Stimulated activated CD8-positive, alpha-beta memory T cell treated with anti-CD3 and anti-CD28 coated beads, Interleukin-2, amount 100 ng/mL, for 48 hours (primary cell): ENCODE data around the gene ZDHHC24.

ENCODE experiments used
- DNase-seq, 2 donors: peaks; one replicate each; pipeline ENCODE4 v3.0.0-alpha.2; 2020; ENCODE audit warnings: low read depth in 2 of 2

ZDHHC24 gene

DNA sequence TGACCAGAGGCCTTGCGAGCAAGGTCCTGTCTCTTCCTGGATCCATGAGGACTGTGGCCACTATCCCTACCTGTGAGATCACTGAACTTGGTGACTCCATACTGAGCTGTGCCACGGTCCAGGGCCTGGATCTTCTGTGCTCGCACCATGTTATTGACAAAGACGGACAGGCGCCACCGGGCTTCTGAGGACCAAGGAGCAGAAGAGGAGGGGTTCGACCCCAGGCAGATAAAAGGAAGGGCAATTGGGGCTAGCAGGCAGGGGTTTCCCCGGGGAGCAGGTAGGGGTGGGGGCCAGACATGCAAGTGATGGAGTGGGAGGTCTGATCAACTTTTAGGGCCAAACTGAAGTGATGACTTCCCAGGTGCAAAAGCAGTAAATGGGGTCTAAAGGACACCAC lies 20.4 kb upstream of the ZDHHC24 start:
- no peak for DNase-seq

DNA sequence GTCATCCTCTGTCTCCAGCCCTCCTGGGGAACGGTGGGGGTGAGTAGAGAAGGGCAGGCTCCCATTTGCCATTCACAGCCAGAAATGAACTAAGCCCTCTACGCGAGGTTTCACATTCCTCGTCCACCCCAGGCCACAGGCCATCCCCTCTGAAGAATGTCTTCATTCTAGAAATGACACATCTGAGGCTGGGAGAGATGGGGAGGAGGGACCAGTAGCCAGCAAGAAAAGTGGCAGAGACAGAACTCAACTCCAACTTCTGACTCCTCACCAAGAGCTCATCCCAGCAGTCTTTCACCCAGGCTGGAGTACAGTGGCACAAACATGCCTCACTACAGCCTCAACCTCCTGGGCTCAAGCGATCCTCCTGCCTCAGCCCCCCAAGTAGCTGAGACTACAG lies 19.1 kb upstream of the ZDHHC24 start:
- no peak for DNase-seq

DNA sequence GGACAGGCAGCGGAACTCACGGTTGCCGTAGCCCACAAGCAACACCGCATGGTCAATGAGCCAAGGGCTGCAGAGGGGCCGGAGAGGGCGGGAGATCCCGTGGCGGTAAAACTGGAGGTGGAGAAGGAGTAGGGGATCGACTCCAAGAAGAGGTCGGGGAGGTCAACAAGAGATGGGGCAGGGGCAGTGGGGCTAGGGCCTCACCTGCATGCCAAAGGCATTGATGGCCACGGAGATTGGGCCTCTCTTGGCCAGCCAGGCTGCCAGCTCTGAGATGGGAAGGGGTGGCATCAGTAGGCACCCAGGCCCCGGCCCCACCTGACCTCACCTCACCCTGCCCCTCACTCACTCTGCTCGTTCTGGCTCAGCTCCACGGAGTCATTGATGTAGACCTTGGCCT lies 18.7 kb upstream of the ZDHHC24 start:
- DNase-seq = no peak

DNA sequence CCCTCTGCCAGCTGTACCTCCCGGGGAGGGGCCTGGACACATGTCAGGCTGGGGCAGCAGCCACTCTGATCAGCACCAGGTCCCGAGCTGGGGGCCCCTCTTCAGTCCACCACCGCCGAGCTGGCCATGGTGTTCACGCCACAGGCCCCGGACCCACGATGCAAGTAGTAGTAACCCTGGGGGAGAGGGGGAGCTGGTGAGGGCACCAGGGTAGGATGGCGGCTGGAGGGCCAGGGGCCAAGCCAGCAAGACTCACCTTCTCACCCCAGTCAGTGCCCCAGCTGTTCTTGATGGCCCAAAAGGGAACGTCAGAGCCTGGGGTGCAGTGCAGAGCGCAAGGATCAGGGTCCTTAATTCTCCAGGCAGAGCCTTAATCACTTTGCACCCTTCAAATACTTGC lies 18.0 kb upstream of the ZDHHC24 start:
- no peak for DNase-seq

DNA sequence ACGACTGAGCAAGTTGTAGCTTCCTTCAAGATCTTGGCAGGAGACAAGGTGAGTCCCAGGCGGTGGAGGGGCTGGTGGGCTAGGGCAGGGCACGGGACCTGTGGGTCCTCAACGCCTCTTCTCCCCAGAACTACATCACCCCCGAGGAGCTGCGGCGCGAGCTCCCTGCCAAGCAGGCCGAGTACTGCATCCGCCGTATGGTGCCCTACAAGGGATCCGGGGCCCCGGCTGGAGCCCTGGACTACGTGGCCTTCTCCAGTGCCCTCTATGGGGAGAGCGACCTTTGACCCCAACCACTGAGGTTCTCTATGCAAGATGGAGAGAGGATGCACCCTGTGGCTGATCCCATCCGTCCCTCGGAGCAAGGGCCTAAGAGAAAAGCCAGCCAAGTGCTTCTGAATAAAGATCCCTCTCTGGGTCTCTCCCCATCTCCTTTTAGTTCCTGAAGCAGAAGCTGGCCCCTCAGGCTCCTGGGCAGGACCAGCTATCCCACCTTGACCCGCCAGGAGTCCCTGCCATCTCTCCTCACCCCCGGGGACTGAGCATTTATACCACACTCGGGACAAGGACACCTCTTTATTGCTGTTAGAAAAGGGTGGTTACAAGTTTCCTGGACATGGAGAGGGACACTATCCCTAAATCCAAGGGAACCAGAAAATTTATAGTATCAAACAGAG lies 17.2 kb upstream of the ZDHHC24 start:
- DNase-seq = no peak

DNA sequence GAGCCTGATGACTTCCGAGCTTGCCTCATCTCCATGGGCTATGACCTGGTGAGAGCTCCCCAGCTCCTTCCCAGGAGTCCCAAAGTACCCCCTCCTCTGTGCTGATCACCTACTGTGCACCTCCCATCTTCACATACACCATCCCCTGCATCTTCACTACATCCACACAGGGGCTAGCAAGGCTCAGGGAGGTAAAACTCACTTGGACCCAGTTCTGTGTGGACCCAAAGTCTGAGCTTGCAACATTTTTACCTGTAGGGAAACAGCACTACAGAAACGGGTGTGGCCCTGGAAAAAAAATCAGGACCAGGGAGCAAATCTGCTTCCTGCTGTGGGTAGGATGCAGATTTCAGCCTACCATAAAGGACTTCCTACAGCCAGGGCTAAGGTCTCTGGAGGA lies 16.4 kb upstream of the ZDHHC24 start:
- no peak for DNase-seq

DNA sequence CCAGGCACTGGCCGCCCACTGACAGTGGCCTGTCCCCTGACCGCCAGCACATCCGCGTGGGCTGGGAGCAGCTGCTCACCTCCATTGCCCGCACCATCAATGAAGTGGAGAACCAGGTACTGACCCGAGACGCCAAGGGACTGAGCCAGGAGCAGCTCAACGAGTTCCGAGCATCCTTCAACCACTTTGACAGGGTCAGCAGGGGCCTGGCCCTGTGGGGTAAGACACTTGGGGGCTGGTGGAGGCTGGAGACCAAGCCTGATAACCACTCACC lies 16.1 kb upstream of the ZDHHC24 start:
- no peak for DNase-seq

DNA sequence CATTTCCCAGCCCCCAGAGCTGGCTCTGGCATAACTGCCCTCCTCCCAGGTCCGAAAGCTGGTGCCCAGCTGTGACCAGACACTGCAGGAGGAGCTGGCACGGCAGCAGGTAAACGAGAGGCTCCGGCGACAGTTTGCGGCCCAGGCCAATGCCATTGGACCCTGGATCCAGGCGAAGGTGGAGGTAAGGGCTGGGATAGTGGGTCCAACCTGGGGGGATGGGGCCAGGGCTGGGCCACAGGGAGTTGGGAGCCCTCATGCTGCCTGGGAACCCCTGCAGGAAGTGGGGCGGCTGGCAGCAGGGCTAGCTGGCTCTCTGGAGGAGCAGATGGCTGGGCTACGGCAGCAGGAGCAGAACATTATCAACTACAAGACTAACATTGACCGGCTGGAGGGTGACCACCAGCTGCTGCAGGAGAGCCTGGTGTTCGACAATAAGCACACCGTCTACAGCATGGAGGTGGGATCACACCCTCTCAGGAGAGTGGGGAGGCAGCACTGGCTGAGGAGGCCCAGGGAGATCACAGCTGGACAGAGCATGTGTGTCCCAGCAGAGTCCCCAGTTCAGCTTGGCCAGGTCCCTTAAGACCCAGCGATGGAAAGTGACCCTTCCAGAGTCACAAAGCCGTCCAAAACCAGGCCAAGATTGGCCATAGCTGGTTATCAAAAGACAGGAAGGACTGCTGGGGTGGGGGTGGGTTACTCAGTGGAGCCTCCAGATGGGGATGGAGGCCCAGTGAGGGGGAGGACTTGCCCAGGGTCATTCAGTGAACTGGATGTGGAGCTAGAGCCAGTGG lies 15.5 kb upstream of the ZDHHC24 start:
- no peak for DNase-seq

DNA sequence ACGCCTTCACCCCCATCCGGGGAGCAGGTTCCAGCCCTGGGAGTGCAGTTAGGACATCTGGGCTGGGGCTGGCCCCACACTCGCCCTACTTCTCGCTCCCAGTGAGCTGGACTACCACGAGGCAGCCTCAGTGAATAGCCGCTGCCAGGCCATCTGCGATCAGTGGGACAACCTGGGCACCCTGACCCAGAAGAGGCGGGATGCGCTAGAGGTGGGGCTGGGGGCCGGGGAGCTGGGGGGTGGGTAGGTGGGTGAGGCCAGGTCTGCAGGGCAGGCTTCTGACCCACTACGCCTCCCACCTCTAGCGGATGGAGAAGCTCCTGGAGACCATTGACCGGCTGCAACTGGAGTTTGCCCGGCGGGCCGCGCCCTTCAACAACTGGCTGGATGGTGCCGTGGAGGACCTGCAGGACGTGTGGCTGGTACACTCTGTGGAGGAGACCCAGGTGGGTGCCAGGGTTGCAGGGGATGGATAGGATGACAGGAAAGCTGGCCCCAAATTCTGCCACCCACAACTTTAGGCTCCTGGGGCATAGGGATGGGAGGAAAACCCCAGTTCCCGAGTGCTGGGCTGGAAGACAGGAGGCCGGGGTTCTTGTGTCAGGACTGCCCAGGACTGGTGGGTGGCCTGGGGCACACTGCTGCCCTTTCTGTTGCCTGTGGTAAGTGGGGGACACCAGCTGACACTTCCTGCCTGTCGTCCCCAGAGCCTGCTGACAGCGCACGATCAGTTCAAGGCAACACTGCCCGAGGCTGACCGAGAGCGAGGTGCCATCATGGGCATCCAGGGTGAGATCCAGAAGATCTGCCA lies 14.2 kb upstream of the ZDHHC24 start:
- no peak for DNase-seq

DNA sequence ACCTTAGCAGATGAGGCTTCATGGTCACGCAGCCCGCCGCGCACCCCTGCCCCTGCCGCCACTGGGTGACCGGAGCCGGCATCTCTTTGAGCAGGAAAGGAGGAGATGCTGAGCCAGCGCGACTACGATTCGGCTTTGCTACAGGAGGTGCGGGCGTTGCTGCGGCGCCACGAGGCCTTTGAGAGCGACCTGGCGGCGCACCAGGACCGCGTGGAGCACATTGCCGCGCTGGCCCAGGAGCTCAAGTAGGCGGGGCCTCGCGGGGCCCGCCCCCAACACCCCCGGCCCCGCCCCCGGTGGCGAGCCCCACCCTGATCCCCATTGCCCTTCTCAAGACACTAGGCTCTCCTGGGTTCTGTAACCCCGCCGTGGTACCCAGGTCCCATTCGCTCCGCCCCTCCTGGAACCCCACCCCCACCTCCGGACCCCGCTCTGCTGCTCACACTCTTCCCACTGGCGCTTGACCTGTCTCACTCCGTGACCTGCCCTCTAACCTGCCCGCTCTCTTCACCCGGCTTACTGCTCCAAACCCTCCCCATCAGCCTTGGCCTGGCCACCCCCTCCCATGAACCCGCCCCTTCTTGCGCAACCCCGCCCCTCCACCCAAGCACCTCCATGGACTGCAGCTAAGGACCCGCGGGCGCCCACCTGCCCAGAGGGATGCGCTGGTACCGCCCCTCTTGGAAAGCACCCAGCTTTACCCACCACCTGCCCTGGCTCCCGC lies 13.5 kb upstream of the ZDHHC24 start:
- no peak for DNase-seq

DNA sequence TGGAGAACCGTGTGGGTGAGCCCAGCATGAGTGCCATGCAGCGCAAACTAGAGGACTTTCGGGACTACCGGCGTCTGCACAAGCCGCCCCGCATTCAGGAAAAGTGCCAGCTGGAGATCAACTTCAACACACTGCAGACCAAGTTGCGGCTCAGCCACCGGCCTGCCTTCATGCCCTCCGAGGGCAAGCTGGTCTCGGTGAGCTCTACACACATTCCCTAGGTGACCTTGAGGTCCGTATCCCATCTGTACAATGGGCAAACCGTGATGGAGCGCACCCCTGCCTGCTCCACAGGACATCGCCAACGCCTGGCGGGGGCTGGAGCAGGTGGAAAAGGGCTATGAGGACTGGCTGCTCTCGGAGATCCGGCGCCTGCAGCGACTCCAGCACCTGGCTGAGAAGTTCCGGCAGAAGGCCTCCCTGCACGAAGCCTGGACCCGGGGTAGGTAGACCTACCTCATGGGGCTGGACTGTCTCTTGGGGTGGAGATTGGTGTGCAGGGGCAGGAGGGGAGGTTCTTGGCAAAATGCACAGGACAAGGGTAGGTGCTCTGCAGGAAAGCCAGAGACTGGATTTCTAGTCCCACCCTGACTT lies 12.0 kb upstream of the ZDHHC24 start:
- DNase-seq = no peak

DNA sequence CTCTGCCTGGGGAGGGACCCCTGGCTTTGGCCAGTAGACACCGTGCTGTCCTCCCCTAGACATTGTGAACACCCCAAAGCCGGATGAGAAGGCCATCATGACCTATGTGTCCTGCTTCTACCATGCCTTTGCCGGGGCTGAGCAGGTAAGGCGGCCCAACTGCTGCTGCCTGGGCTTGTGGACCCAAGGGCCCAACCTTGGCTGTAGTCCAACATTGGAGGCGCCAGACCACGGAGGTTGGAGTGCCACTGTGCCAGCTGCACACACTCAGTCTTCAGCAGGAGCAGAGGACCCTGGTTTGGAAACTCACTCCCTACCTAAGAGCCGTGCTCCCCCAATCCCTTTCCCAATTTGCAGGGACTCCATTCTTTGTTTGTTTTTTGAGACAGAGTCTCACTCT lies 10.2 kb upstream of the ZDHHC24 start:
- DNase-seq = no peak

DNA sequence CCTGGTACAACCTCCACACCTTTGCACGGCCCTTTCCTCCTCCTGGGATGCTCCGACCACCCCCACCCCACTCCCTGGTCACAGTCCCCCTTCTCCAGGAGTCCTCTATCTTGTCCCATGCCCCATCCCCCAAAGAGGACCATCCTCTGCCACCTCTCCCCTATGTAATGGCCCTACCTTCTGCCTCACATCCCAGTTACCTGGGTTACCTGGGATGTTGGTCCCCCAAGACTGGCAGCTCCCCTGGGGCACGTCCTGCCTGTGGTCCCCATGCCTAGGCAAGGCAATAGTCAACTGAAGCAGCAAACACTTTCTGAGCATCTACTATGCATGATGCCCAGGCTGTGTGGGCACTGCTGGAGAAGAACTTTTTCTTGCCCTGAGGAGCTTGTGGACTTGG lies 9.6 kb upstream of the ZDHHC24 start:
- no peak for DNase-seq

DNA sequence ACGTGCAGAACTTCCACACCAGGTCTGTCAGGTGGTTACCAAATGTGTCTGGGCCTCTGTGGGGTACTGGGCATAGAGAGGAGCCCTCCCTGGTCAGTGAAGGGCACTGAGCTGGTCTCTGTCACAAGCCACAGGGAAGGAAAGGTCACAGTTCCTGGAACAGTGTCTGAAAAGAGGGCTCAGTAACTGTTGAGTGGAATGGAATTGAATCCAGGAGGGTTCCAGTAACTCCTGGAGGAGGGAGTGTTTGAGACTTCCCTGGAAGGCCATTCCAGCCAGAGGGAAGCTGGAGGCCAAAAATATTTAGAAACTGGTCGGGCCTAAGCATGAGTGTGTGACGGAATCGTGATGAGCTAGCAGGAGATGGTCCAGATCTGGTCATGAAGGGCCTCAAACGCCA lies 8.8 kb upstream of the ZDHHC24 start:
- DNase-seq = no peak

DNA sequence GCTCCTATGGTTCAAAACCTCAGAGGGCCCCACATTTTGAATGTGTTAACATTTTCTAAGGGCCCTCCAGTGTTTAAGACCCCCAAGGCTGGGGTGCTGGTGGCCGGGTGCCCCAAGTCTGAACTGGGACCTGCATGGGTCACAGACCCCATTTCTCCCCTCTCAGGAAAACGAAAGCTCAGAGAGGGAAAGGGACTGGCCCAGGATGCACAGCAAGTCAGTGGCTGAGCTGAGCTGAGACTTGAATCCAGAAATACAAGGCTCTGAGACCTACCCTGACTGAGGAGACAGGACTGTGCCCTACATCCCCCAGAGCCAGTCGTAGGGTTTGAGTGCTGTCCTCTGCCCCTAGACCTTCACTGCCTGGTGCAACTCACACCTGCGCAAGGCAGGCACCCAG lies 5.0 kb upstream of the ZDHHC24 start:
- DNase-seq = no peak

DNA sequence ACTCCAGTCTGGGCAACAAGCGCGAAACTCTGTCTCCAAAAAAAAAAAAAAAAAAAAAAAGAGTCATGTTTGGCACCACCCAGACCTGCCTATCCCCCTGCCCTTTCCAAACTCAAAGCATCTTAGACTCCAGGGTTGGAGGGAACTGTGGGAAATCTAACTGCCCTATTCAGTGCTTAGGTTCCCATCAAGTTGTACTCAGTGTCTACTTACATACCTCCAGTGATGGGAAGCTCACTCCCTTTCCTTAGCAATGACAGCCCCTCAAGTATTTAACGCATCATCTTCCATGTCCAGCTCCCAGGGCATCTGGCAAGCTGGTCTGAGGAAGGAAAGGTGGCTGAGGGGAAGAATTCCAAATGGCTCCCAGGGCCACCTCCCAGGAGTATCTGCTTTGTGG lies 3.8 kb upstream of the ZDHHC24 start:
- DNase-seq = no peak

DNA sequence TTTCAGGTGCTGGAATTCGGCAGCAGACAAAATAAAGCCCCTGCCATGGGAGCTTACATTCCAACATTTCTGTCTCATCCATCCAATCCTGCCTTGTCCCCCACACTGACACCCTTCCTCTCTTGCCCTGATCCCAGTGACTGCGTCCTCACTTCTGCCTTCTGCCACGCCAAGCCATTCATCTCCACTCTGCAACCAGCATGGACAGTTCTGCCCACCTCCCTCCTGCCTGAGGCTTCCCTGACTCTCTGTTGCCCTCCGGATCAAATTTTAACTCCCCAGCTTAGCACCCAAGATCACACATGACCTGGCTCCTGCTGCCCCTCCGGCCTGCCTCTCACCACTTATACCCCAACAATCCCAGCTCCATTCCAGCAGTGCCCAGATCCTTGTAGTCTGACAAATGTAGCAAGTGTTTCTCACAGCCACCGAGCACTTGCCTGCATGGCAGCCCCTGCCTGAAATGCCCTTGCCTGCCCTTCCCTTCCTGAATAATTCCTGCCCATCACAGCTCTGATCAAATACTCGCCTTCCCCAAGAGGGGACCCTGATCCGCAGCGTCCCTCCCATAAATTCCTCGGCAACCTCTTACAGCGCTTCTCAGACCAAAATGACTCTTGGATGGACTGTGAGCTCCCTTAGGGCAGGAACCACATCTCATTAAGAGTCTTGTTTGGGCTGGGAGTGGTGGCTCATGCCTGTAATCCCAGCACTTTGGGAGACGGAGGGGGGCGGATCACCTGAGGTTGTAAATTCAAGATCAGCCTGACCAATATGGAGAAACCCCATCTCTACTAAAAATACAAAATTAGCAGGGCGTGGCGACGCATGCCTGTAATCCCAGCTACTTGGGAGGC lies 3.2 kb upstream of the ZDHHC24 start:
- DNase-seq = no peak

DNA sequence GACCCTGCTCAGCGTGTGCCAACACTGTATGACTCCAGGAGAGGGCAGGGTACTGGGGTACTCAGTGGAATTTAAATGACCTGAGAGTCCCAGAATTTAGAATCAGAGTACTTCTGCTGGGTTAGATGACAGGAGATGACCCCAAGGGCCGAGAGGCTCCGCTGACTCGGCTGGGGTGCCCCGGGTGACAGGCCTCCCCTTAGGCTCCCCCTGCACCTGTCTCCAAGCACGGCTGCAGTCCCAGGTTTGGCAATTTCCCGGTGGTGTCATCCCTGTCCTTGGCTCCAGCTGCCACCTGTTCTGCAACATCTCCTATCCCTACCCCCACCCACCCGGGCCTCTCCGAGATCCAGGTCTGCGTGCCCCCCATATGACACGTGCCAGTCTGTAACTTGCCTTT lies 2.2 kb upstream of the ZDHHC24 start:
- no peak for DNase-seq

DNA sequence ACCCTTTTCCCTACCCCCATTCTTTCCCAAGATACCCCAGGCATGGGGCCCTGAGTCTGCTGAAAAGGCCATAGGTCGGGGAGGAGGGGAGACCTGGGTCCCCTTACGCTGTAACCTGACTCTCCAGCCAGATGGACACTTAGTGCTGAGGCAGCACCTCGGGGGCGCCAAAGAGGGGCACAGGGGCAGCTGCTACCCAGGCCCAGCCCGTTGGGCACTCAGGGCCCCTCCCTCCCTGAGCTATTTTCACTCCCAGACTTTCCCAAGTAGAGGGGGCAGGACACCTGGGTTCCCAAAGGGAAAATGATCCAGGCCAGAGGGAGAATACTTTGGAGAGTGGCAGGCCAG lies 1.8 kb upstream of the ZDHHC24 start:
- DNase-seq = no peak

DNA sequence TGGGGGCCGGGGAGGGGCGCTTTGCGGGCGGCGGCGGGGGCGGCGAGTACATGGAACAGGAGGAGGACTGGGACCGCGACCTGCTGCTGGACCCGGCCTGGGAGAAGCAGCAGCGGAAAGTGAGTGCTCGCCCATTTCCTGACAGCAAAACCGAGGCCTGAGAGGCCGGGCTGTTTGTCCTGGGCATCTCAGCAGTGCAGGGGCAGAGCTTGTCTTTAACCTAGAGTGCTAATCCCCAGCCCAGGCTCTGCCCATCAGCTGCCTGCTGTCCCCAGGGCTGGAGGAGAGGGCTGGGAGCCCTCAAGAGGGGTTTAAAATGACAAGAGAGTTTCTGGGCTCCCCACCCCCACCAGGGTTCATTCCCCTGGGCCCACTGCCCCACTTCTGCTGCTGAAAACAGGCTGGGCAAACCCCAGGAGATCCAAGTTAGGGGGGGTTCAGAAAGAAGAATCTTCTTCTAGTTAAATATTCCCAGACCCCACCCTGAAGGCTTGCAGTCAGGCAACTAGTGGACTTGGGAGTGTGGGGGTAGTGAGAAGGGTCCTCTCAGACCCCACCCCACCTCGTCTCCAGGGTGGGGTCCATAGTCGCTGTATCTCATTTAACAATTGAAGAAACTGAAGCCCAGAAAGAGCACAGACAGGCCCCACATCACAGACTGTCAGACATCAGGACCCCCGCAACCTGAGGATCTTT lies 1.3 kb upstream of the ZDHHC24 start:
- no peak for DNase-seq
